GM19025 (cell line): ENCODE measurements around the gene MXD4.
A peak's percentile ranks its signal among the peaks of the same experiment; 100 is the strongest.

ENCODE experiments used
- ATAC-seq: cut with Tn5 transposase; IDR thresholded peaks from one replicate; pipeline ENCODE4 v1.9.1; 2021; ENCODE audit warnings: mild to moderate bottlenecking, low read depth, moderate library complexity; ENCODE audit not compliant: unreplicated experiment

MXD4 gene

GRCh38 chr4:2265113-2266110, 3.5 kb upstream of the MXD4 start:
- no peak for ATAC-seq

DNA sequence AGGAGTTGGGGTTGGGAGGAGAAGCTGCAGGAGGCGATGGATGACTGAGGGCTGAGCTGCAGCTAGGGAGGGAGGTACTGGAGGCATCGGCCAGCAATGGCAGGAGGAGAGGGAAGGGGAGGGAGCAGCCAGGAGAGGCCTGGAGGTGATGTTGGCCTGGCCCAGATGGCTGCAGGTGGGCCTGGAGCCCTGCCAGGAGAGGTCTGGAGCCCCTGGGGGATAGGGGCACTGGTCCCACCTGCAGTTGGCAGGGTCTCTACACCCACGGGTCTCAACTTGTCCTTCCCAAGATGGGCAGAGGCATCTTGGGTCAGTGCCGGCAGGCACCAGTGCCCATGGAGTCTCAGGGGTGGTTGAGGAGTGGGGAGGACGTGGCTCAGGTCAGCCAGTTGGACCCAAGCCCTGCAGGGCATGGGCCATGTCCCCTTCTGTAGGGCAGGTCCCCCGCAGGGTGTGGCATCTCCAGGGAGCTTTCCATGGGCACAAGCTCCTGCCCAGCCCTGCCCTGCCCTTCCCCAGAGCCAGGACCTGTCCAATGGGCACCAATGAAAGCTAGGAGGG, 2.7 kb upstream of the MXD4 start:
- ATAC-seq = no peak

GRCh38 chr4:2263926-2264321, 2.0 kb upstream of the MXD4 start:
- no peak for ATAC-seq

DNA sequence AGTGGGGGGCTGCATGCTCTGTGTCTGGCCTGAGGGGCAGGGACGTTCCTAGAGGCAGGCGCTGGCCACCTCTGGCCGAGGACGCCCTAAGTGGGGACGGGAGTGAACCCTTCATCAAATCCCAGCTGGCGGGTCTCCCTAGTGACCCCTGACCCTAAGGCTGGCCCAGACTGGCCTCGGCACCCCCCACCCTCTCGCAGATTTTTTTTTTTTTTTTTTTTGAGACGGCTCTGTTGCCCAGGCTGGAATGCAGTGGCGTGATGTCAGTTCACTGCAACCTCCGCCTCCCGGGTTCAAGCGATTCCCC, 988 bp upstream of the MXD4 start:
- ATAC-seq = no peak

DNA sequence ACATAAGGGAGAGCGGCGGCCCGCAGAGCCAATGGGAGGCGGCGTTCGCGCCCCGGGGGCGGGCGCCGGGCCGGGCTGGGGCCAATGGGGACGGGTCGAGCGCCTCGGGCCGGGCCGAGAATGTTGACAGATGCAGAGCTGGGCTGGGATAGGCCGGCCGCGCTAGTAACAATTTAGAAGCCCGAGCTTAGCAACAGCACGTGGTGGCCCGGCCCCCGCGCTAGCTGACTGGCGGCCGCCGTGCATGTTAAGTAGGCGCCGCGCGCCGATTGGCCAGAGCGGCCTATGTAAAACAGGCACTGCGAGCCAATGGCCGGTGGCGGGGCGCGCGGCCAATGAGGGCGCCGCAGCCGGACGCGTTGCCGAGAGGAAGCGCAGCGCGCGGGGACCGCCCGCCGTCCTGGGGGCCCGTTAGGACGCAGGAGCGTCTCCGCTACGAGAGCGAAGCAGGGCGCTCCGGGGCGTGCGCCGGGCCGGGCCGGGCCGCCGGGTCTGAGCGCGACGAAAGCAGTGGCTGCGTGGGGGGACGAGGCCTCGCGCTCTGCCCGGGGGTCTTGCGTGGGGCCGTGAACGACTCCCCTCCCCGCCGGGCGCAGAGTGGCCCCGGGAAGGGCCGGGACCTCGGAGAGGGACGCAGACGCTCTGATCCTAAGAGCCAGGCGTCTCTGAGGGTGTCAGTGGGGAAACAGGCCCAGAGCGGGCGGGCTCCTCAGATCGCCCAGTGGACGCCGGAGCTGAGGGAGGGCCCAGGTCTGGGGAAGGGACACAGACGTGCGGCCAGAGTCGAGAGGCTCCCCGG, 435 bp upstream of the MXD4 start:
- peak; percentile 90 for ATAC-seq

DNA sequence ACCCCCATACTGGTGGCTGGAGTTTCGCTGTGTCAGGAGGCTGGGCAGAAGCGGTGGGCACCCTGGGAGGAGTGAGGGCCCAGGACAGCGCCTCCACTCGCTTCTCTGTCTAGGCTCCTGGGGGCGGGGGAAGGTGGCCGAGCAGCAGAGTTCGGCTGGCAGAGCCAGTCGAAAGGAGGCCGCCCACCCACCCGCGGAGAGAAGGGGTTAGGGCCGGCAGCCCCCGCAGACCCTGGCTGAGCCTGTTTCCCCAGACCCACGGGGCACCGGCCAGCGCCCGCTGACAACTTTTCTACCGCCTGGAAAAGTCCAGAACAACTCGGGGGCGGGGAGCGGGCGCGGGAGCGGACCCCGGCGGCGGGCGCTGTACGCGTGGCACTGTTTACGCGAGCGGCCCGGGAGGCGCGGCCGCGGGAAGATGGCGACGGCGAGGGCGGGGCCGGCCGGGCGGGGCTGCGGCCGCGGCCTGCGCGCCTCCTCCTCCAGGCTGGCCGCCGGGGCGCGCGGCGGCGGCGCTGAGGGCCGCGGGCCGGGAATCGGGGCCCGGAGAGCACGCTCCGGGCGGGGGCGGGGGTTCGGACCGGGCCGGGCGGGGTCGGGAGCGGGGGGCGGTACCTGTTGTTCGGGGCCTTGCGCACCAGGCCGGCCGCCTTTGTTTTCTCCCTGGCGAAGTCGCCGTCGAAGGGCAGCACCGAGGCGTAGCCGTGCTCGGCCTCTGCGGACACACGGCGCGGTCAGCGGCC, 628 bp downstream of the MXD4 start:
- peak; percentile 14 for ATAC-seq

GRCh38 chr4:2260344-2261109, 1.4 kb downstream of the MXD4 start:
- no peak for ATAC-seq

GRCh38 chr4:2259541-2260343, 2.2 kb downstream of the MXD4 start:
- ATAC-seq = no peak

DNA sequence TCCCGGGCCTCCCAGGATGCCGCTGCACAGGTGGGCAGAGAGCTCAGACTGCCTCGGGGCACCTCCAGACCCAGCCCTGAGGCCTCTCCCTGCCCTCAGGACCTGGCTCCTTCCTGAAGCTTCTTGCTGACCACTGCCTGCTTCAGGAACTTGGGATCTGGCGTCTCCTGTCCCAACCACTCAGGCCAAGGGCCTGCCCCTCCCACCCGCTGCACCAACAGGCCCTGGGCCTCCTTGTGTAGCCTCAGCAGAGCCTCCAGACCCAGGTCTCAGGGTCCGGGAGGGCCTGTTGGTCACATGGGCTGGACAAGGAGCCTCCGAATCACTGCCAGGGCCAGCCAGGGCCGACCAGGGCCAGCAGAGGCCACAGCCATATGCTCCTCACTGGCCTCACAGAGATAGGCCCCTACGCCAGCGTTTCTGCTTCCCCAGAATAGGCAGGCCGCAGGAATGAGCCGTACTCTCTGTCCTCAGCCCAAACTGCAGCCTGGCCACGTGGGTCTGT, 2.8 kb downstream of the MXD4 start:
- no peak for ATAC-seq

GRCh38 chr4:2258091-2259035, 3.5 kb downstream of the MXD4 start:
- no peak for ATAC-seq

- no peak for ATAC-seq
Measured at GRCh38 chr4:2257361-2258081, 4.4 kb downstream of the MXD4 start.

- no peak for ATAC-seq
Measured at GRCh38 chr4:2256781-2257191, 5.1 kb downstream of the MXD4 start.

- no peak for ATAC-seq
Measured at GRCh38 chr4:2256156-2256731, 5.7 kb downstream of the MXD4 start.

GRCh38 chr4:2255501-2256155, 6.3 kb downstream of the MXD4 start:
- ATAC-seq = no peak

DNA sequence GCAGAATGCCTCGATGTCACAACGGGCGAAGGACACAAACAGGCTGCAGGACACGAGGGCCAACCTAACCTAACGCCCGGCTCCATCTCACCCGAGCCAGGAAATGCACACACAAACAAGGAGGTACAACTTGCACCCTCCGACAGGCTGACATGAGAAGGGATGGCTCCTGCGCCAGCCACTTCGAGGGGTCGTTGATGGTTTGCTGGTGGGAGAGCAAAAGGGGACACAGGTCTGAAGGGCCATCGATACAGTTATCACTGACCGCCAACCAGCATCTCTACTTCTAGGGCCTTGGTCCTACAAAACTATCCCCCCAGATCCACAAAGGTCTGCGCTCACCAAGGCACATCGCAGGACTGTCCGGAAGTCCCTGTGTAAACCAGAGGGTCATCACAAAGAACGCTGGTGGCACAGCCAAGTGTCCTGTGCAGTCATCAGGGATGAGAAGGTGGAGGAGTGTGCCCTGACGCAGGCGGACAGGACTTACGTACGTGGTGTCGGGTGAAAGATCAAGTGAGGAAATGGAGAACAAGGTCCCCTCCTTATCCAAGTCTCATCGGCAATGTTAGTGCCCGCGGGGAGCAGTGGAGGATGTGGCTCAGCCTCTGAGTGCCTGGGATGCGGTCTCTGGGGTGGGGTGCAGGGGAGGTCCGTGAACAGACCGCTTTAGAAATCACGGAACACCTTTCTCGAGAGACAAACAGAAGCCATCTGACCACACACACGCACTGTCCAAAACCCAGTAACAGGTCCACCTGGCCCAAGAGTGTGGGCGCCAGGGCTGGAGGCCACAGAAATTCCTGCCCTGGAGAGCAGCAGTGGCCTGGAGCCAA, 7.0 kb downstream of the MXD4 start:
- ATAC-seq = no peak
